Thyroid gland (tissue), 4 donors: ENCODE data around the gene SPRED2.

Experiments
- POLR2A ChIP-seq, 2 donors: fragments of 450-650 bp; IDR thresholded peaks; one replicate each; pipeline ENCODE4 v1.6.1; 2017; ENCODE audit warnings: antibody characterized with exemption in 2 of 2, mild to moderate bottlenecking in 2 of 2, moderate library complexity in 1 of 2
- TF ChIP-seq, protein P1 (sequence below), 6 experiments: fragments of 200-600 bp in 3 of 6; fragments of 450-650 bp in 3 of 6; sonication (generic) in 3 of 6; IDR thresholded peaks; one replicate each; pipeline ENCODE4 v1.5.1; 2016 to 2019; ENCODE audit warnings: antibody characterized with exemption in 6 of 6, mild to moderate bottlenecking in 2 of 6, inconsistent platforms in 1 of 6, moderate library complexity in 1 of 6

DNA sequence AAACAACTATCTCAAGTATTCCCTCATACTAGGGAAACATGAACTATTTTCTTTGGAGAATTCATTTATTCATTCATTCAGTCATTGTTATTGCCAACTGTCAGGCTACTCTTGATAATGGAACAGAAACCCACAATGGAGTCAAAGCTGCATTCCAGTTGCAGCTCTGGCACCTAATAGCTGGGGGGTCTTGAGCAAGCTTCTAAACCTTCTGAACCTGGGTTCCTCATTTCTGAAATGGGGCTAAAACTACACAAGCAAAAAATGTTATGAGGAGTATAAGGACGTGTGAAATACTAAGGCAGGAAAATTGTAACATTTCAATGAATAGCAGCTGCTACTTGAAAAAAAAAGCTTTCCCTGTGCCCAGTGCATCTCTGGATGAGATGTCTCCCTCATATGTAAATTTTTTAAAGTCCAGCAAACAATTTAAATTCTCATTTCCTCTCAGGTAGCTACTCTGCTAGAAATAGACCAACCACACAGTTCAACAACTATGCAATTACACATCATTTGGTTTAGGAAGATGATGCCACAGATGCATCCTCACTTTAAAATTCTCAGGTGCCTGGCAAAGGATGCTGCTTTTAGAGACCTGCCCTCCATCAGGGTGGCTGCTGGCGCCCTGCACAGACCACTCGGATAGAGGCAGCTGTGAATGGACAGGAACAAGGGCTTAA, 38.5 kb downstream of the SPRED2 start:
- no peak for TF ChIP-seq POLR2A (IDR thresholded peaks at IDR 0.05)
- TF ChIP-seq, protein P1, sequence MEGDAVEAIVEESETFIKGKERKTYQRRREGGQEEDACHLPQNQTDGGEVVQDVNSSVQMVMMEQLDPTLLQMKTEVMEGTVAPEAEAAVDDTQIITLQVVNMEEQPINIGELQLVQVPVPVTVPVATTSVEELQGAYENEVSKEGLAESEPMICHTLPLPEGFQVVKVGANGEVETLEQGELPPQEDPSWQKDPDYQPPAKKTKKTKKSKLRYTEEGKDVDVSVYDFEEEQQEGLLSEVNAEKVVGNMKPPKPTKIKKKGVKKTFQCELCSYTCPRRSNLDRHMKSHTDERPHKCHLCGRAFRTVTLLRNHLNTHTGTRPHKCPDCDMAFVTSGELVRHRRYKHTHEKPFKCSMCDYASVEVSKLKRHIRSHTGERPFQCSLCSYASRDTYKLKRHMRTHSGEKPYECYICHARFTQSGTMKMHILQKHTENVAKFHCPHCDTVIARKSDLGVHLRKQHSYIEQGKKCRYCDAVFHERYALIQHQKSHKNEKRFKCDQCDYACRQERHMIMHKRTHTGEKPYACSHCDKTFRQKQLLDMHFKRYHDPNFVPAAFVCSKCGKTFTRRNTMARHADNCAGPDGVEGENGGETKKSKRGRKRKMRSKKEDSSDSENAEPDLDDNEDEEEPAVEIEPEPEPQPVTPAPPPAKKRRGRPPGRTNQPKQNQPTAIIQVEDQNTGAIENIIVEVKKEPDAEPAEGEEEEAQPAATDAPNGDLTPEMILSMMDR (IDR thresholded peaks at IDR 0.05), result no peak
